Activated CD8-positive, alpha-beta memory T cell treated with anti-CD3 and anti-CD28 coated beads, Interleukin-2, amount 50 U/mL, for 48 hours (primary cell): ENCODE data around the gene TACR1.

Source experiments
- DNase-seq: peaks from one replicate; pipeline ENCODE4 v3.0.0-alpha.2; 2020

The TACR1 gene

DNA sequence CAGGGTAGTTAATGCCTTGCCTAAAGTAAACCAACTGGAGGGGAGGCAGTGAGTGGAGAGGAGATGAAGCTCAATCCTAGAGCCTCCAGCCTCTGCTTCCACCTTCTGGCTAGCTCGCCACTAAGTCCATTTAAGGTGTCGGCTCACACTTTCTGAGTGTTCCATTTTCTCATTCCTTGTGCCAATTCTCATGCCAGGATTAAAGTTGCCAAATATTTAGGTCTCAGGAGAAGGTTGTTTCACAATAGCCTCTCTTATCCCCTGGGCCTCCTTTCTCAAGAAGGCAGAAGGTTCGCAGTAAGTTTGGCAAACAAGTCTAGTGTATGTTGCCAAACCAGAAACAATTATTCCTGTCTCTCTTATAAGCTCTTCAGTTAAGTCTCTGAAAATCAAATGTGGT, 57.2 kb downstream of the TACR1 start:
- no peak for DNase-seq

DNA sequence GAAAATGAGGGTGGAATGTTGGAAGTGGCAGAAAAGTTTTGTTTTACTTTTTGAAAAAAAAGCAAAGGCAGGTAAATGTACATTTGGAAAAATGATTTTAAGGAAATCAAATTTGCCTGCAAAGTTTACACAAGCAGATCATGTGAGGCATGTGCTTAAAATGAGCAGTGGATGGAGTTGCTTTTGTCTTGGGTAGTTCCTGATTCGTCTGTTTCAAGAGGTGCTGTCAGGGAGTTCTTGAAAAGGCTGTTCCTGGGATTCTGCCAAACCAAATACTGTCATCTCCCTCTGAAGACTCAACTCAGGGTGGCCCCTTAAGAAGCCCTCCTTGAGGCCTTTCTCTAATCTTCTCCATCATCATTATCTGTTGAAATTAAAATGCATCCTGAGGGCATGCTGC, 59.0 kb downstream of the TACR1 start:
- DNase-seq = no peak

DNA sequence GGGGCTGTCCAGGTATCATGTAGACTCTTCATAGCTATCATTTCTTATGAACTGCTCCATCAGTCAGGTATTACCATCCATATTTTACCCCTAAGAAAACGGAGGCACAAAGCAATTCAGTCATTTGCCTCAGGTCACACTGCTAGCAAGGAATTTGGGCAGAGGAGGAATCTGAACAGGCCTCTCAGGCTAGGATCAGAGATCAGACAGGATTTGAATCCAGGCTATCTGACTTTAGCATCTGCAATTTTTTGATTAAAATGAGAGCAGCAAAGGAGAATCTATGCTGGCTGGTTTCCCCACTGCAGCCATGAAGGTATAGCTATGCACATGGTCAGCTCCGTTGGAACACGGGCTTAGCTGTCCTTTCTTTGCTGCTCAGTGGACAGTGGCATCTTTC, 60.1 kb downstream of the TACR1 start:
- DNase-seq = no peak

DNA sequence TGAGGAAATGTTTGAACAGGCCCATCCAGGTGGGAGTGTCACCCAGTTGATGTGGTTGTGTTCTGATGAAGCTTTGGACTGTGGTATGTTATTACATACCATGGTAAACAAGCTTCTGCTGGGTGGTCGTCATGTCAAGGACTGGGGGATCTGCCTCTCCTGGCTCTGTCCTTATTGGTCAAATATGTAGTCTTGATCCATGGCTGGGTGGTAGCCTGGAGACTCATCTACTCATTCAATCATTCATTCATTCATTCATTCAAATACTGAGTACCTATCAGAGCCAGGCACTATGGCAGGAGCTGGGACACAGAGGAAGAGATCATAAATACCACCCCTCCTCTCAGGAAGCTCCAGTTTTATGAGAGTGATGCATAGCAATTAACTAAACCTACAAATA, 60.8 kb downstream of the TACR1 start:
- DNase-seq = no peak

DNA sequence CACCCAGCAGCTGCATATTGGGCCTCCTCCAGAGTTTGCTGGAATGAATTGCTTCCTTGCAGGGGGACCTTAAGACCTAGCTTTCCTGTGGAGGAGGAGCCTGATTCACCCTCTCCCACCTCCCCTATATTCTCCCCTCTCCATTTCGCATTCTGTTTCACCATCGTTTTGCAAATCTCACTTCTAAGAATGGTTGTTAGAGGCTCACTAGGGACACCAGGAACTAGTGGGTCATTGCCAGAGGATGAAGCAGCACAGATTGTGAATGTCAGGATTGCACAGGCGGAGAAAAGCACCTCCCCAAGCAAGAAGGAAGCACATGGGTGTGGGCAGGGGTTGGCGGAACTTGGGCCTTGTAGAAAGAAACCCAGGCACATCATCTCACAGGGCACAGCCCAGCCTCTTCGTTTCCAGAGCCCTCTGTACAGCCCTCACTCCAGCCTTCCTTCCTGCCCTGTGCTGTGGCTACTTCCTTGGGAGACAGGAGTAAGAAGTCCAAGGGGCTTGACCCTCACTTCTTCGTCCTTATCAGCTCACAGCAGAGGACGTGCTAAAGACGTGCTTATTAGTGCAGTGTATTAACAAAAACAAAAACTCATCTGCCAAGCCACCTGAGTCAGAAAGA, 63.4 kb downstream of the TACR1 start:
- DNase-seq = no peak

DNA sequence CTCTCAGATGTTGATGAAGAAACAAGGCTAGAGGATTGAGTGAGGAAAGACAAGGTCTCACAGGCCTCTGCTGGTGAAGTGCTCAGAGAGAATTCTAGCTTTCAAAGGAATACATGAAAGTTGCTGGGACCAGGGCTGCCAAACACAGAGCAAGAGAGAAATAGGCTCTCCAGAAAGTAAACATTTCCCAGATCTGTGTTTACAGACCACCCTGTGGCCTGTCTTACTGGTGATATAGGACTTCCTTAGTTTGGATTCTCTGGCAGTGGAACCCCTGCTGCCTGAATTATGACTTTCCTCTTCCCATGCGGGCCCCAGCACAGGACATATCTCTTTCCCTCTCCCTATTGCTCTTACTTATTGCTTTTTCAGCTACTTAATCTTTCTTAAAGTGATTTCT, 64.5 kb downstream of the TACR1 start:
- no peak for DNase-seq

DNA sequence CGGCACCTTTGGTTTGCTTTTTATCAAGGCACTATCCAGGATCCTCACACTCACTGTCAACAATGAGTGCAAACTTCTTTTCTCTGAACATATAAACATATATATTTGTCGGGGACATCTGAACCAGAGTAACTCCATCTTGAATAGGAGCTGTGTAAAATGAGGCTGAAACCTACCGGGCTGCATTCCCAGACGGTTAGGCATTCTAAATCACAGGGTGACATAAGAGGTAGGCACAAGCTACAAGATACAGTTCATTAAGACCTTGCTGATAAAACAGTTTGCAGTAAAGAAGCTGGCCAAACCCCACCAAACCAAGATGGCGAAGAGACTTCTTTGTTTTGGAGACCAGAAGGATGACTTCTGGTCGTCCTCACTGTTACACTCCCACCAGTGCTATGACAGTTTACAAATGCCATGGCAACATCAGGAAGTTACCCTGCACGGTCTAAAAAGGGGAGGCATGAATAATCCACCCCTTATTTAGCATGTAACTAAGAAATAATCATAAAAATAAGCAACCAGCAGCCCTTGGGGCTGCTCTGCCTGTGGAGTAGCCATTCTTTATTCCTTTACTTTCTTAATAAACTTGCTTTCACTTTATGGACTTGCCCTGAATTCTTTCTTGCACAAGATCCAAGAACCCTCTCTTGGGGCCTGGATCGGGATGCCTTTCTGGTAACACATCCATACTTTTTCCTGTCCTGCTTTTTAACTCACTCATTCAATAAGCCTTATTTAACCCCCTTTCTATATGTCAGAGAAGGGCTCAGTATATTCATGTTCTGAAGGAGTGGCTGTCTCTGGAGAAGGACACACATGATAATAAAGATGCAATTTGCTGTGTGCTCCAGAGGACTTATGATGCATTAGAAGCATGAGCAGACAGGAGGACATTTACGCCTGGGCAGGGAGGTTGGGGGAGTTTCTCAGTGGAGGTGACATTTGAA, 65.4 kb downstream of the TACR1 start:
- DNase-seq = no peak

DNA sequence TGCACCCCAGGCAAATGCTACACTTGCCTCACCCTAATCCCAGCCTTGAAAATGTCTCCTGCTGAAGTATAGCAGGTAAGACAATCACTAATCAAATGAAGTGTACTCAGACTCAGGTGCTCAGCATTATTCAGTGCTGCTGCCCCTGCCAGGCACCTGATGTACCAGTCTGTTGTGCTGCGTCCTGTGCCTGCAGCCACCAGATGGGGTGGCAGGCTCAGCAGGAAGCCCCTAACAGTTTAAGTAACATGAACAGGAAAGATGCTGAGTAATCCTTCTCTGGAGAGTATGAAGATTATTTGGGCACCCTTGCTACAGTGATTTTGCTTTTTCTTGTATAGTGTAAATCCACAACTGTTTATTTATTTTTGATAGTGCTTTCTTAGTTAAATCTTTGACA, 69.1 kb downstream of the TACR1 start:
- no peak for DNase-seq

DNA sequence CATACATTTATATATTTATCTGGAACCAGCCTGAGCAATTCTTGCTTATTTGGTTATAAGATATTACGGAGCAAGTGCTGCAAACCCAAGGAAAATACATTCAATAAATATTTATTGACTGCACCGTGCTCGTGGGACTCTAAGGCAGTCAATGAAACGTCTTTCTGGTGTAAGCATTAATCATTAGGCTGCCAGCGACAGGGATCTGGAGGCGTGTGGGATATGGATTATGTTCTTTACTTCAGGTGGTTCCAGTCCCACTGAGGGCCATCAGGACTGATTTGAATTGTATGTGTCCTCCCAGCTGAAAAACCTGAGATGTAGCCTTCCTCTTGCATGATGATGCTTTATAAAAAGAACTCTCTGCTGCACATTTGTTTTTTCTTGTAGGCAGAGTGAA, 75.4 kb downstream of the TACR1 start:
- no peak for DNase-seq

DNA sequence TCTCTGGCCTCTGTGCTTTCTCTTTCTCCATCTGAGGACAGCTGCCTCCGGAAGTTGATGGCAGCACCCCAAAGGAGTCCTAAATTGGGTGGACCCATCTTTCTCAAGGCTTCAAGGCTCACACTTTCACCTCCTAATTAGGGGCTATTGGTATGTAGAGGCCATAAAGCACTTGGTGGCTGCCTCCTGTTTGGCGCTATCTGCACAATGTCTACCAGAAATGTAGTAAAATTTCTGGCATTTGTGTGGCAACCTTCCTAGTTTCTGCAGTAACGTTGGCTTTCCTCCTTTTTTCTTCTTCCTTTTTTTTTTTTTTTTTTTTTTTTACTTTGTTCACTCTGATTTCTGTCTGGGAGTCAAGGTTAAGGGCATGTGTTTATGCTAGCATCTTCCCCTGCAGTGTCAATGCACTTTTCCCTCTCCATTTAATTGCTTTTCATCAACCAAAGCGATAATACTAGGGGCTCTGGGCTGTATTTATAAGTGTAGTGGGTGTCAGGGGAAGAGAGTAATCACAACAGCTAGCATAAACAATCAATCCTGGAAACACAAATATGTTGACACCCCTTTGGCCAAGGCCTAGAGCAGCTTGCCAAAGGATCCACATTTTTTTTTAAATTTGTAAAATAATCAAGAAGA, 86.0 kb downstream of the TACR1 start:
- no peak for DNase-seq

DNA sequence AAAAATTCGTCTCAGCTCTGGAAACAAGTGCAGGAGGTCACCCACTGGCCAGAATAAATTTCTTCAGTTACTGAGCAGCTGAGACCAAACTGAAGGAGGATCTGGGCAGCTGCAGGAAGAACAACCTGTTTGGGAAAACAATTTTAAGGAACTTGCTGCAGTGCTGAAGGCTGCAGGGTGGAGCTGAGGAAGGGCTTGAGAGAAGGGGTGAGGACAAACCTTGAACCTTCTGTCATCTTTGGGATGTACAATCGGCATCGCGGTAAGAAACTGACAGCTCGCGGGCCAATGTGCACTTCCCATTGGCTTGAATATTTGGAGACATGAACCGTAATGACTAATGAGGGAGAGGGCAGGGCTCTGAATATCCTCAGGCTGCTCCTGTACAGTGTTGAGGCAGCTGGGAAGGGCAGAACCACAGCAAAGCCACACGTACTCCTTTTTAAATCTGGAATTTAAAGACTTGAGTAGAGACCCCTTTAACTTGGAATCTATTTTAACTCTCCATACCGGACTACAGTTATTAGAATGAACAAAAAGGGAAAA, 90.3 kb downstream of the TACR1 start:
- DNase-seq = no peak

DNA sequence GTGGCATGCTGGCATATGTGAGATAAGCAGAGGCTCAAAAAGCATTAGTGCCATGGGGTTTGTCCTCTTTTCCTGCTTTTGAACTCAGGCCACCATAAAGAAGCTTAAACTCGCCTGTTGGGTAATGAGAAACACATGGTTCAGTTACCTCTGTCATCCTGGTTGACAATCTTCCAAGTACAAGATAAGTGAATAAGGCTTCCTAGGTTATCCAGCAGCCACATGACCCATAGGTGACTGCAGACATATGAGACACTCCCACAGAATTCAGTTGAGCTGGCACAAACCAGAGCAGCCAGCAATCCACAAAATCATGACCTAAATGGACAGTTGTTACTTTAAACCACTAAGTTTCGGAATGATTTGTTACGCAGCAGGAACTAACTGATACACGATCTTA, 97.3 kb downstream of the TACR1 start:
- no peak for DNase-seq

DNA sequence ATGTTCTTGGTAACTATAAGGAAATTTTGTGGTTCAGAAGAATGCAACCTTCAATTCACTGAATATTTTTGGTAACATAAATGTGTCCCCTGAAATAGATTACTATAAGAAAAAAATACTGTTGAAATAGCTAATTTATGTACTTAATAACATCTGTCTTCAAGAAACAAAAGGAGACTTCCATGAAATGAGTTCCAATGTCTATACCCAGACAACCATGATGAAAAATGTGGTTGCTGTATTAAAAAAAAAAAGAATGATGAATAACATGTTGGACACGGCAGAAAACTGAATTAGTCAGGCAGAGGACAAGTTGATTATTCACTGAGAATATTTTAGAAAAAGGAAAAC, 98.5 kb downstream of the TACR1 start:
- DNase-seq = no peak

DNA sequence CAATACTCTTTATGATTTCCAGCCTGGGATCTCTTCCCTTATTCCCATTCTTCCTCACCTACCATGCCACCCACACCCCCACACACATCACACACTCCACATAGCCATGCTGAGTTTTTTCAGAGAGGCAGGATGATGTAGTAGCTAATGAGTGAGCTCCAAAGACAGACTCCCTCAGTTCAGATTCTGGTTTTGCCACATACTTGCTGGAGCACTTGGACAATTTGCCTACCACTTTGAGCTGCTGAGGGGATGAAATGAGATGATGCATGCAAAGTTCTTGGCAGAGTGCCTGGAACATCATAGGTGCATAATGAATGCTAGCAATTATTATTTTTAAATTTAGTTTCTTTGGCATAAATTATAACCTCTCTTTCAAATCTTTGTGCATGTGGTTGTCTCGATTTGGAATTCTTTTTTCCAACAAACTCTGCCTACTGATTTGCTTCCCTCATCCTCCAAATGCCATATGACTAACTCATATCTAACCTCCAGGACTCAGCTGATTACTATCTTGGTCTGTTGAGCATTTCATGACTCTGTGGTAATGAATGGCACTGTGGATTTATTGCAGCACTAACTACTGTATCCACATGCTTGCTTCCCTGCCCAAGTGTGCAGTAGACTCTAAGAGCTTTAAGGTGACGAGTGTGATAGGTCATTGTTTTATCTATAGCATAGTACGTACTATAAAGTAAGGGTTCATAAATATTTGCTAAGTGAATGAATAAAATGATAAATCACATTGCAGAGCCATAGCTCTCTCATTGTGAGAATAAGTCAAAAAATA, 99.1 kb downstream of the TACR1 start:
- no peak for DNase-seq

DNA sequence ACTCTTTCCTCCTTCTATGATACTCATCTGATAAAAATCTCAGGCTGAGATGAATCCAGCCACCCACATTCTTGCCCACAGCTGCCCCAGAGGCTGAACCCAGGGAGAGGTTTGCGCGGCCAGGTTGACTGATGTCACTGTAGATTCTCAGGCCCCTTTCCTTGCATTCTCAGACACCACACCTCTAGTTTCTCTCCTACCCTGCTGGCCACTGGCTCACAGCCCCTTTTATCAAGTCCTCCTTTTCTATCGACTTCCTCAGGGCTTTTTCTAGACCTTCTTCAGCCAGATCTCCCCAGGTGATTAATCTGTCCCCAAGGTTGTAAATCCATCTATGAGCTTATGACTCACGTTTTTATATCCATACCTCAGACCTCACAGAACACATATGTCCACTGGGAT, 99.8 kb downstream of the TACR1 start:
- DNase-seq = no peak

DNA sequence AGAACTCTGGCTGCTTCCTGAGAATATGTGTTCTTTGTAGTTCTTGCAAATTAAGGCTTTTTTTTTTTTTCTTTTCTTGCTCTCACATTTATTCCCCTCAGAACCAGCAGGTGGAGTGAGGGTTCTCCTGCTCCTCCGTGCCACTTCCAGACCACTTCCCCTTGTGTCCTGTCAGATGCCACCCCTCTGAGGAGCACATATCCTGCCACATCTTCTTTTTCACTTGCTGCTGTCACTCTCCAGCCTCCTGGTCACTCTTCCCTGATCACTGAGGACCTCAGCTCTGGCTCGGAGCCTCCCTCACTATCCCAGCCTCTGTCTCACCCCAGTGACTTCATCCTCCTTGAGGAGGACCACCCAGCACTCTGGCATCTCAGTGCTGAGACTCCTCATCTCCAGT, 100.5 kb downstream of the TACR1 start:
- no peak for DNase-seq

DNA sequence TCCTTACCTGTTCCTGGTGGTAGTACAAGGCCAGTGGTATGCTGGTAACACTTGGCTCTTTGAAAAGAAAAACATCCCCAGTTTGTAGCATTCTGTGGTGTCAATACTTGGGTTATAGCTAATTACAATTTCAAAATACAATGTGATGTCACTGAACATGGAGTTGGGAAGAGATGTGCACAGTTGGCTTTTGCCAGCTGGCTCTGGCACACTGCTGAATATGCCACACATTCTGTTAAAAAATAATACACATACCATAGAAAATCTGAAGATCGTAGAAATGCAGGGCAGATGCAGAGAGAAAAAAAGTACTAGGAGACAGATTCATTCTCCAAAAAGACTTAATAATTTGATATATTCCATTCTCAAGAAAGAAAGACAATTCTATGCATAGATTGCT, 101.5 kb downstream of the TACR1 start:
- no peak for DNase-seq

DNA sequence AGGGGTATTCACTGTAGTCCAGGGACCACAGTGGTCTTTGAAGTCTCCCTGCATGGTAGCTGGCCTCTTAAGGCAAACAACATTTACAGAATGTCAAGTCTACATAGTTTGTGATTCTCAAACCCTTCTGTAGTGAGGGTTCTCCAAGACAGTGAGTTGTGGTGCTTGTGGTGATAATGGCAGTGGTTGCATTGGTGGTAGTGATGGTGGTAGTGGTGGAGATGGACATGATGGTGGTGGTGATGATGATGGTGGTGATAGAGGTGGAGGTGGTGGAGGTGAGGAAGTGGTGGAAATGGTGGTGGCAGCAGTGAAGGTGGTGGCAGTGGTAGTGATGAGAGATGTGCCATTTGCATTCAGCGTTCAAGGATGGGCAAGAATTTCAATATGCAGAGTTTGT, 104.9 kb downstream of the TACR1 start:
- DNase-seq = no peak

DNA sequence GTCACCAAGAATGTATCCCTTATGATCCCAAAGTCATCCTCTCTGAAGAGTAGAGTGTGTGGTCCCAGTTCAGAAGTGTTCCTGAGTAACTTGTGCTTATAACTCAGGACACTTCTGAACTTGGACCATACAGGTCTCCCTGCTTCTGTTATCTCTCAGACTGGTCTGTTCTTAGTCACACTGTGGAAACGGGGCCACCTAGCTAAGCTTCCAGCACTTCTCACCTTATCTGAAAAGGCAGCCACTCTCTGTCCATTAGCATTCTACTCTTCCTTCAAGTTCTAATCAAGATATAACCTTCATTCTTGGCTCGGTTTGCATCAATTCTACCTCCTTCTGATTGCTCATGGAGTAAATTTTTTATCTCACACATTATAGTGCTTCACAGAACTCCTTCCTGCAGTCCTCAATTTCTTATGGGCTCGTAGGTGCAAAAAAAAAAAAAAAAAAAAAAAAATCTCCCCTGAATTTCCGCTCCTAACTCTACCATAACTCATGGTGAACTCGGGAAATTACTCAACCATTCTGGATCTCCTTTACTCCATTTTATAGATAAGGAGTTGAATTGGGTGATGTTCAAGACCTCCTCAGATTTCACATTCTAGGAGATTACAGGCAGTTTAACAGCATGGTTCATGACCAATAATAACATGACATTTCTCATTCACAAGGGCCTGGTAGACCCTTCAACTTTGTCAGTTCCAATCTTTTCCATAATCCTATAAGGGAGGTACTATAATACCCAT, 108.4 kb downstream of the TACR1 start:
- no peak for DNase-seq

DNA sequence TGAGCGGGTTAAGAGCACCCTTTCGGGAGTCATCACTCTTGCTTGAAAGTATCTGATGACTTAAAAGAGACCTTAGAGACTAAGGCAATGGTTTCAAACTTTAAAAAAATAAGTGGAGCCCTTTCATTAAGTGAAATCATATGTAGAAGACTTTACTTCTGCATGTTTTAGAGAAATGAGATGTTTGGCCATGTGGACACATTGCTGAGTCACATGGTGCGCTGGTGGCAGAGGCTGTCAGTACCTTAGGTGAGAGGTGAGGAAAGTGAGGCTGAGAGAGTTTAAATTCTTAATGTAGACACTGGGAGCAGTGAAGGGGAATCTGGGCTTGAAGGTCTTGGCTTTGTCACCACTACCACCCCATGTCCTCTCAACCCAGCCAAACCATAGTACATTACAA, 109.8 kb downstream of the TACR1 start:
- DNase-seq = no peak

DNA sequence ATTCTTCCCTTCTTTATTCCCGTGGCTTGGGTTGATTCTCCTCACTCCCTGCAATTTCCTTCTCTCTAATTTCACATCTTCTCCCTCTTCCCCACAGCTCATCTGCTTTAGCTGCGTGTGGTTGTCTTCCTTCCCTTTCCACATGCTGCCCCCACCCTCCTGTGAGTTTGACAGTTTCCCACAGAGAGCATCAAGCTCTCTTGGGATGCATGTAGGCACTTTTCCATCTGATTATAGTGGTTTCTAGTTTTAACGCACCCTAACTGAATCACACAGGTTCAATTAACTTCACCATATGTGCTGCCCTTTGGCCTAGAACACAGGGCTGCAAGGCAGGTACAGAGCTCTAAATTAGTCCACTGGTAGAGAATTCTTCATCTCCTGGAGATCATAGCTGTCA, 110.5 kb downstream of the TACR1 start:
- no peak for DNase-seq

DNA sequence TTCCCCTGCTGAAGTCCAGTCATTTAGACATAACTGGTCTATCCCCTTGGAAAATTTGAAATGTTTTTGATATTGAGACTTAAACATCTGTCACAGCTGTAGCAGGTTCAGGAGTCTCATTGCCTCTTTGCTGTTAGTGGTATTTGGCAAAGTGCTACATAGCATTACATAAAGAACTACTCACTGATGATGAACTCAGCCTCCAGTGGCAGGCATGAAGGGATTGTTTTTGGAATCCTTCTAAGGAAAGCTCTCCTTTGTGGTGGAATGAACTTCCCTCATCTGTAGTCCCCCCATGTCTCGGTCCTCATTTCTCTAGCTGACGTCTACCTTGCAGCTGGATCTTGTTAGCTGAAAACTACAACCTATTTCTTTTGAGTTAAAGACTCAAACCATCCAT, 111.6 kb downstream of the TACR1 start:
- no peak for DNase-seq
